Measurements from ENCODE around the gene HSD17B12. TPM values are rescaled to one million over a fixed set of nuclear protein-coding genes. Genes with fewer than 3 reads are reported as not detected.

HSD17B12 gene
- total RNA-seq, 2 donors from 2014 or later, result 59.9 to 102 TPM

DNA sequence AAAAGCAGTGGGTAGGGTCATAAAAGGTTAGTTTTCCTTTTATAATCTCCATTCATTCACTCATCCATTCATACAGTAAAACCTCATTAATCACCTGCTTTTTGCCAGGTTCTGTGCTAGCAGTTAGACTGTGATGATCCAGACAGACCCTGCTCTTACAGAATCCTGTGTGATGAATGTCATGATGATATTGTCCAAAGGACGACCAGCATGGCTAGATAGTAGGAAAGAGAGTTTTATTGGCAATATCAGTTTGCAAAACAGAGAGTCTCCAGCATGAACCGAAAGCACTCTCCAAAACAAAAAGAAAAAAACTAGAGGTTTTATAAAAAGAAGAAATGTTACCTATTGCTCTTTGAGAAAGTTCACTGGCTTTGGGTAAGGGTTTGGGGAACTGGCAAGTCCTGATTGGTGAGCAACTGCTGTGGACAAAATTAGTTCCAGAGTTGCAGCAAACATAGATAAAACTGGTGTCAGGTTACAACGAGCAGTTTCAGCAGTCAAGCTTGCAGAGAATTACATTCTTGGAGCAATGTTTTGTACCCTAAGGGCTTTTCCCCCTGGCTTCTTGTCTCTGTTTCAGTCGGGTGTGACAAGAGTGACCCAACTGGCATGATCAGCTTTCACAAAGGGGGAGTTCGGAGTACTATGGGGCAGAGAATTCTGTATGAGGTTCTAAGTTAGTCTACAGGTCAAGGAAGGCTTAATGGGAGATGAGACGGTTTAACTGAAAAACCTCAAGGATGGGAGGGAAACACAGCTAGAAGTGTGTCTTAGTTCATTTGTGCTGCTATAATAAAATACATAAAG lies 58.3 kb downstream of the HSD17B12 start:
- Histone ChIP-seq H3K36me3 (no peaks in the 10 kb centered on the region), H3K4me1 (replicated peaks) (no peaks in the 10 kb centered on the region), H3K9me3 (no peaks in the 10 kb centered on the region), H3K27ac (no peak overlapping the region), H3K27me3 (replicated peaks; ENCODE audit: insufficient read depth) (no peaks in the 10 kb centered on the region), H3K4me3 (no peak overlapping the region)
- no peak for TF ChIP-seq POLR2AphosphoS5 (IDR thresholded peaks at IDR 0.05)
- TF ChIP-seq POLR2A (IDR thresholded peaks at IDR 0.05), result no peak
- no peak for TF ChIP-seq CTCF (IDR thresholded peaks at IDR 0.05)
- WGBS, result 32% methylated on average over 6 of the region's 6 CpGs
- intact Hi-C loops (cut with DNase I), result no loop called here
- no peak for DNase-seq (ENCODE audit: low spot score)

GRCh38 chr11:43746670-43747069 lies 66.1 kb downstream of the HSD17B12 start:
- intact Hi-C loops (cut with DNase I), result no loop called here
- Histone ChIP-seq H3K4me1 (replicated peaks) (no peaks in the 10 kb centered on the region), H3K27me3 (replicated peaks; ENCODE audit: insufficient read depth) (no peaks in the 10 kb centered on the region), H3K27ac (no peak overlapping the region), H3K9me3 (no peaks in the 10 kb centered on the region), H3K36me3 (no peaks in the 10 kb centered on the region), H3K4me3 (no peak overlapping the region)
- TF ChIP-seq POLR2AphosphoS5 (IDR thresholded peaks at IDR 0.05) (no peak), POLR2A (IDR thresholded peaks at IDR 0.05) (no peak), CTCF (IDR thresholded peaks at IDR 0.05) (no peak)
- WGBS, result 91% methylated on average over 3 of the region's 3 CpGs
- no peak for DNase-seq (ENCODE audit: low spot score)

DNA sequence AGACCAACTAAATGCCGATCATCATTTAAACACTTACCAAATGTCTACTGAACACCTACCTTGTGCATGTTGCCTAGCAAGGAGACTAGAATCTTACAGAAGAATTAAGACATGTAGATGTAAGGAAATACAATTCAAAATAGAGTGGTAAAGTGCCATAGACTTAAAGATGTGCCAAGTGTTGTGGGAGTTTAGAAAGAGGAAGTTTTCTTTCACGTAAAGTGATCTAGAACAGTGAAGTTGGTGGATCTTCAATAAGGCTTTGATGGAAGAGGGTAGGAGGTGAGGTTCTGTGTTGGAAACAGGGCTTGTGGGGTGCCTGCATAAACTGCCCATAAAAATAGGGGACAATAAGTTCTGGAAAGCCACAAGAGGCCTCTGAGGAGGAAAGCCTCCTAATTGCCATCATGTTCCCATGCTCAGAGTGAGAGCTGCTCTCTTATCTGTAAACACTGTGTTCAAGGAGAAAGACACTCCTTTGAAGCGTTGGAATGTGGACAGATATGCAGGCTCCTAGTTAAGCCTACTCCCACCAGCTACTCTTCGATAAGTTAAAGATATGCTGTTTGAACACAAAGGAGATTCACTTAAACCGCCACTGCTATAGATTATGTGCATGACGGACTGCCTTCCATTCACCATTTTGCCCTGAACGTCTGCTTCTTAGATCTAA lies 66.7 kb downstream of the HSD17B12 start:
- no peaks in the 10 kb centered on the region for H3K27me3 ChIP-seq (replicated peaks; ENCODE audit: insufficient read depth)
- intact Hi-C loops (cut with DNase I), result no loop called here
- DNase-seq (ENCODE audit: low spot score), result no peak
- no peak overlapping the region for H3K4me3 ChIP-seq
- H3K27ac ChIP-seq, result no peak overlapping the region
- TF ChIP-seq POLR2A (IDR thresholded peaks at IDR 0.05) (no peak), POLR2AphosphoS5 (IDR thresholded peaks at IDR 0.05) (no peak), CTCF (IDR thresholded peaks at IDR 0.05) (no peak)
- 83% methylated on average over 7 of the region's 7 CpGs for WGBS
- no peaks in the 10 kb centered on the region for H3K36me3 ChIP-seq
- no peaks in the 10 kb centered on the region for H3K4me1 ChIP-seq (replicated peaks)
- no peaks in the 10 kb centered on the region for H3K9me3 ChIP-seq

DNA sequence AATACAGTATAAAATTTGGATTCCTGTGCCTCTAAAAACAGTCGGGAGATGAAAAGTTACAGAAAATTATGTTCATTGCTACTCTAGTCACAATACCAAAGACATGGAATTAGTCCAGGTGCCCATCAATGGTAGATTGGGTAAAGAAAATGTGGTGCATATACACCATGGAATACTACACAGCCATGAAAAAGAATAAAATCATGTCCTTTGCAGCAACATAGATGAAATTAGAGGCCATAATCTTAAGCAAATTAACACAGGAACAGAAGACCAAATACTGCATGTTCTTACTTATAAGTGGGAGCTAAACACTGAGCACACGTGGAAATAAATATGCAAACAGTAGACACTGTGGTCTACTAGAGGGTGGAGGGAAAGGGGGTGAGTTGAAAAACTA lies 67.6 kb downstream of the HSD17B12 start:
- intact Hi-C loops (cut with DNase I), result no loop called here
- no peaks in the 10 kb centered on the region for H3K27me3 ChIP-seq (replicated peaks; ENCODE audit: insufficient read depth)
- TF ChIP-seq POLR2AphosphoS5 (IDR thresholded peaks at IDR 0.05) (no peak), CTCF (IDR thresholded peaks at IDR 0.05) (no peak), POLR2A (IDR thresholded peaks at IDR 0.05) (no peak)
- no peaks in the 10 kb centered on the region for H3K9me3 ChIP-seq
- no peak overlapping the region for H3K27ac ChIP-seq
- H3K36me3 ChIP-seq, result no peaks in the 10 kb centered on the region
- no peak overlapping the region for H3K4me3 ChIP-seq
- 94% methylated on average over 2 of the region's 2 CpGs for WGBS
- no peak for DNase-seq (ENCODE audit: low spot score)
- no peaks in the 10 kb centered on the region for H3K4me1 ChIP-seq (replicated peaks)

Data from prostate gland (tissue), 2 donors.